SK-N-SH (cell line): Measurements from ENCODE around the gene PACSIN2. TPM values are rescaled to one million over a fixed set of nuclear protein-coding genes. Genes with fewer than 3 reads are reported as not detected.
"Not testable (repeated sequence)": the region's sequence is repeated elsewhere in the genome, so short reads cannot be mapped to it uniquely, and the experiment has no call there.

Experiments
- CTCF ChIA-PET: fragments of 300-600, 350-600 bp; formaldehyde crosslinking; extraction: SDS; loops from one replicate; lab custom pipeline; 2021; lab: Yijun Ruan, JAX
- POLR2A ChIA-PET: fragments of 350-600 bp; sonication (Branson Sonifier 250); formaldehyde crosslinking; extraction: SDS; loops from one replicate; lab custom pipeline; 2020; ENCODE audit warnings: antibody characterized with exemption, inconsistent platforms; lab: Yijun Ruan, JAX
- DNase-seq: peaks from one replicate; pipeline ENCODE4 v3.0.0; 2012
- H2AFZ ChIP-seq: fragments of 200-600 bp; sonication (generic); 2 replicates; pipeline ENCODE4 v1.8.1; 2016; ENCODE audit warnings: antibody characterized with exemption, mild to moderate bottlenecking, low read depth
- H3F3A ChIP-seq: fragments of 200-600 bp; sonication (generic); replicated peaks from 2 replicates; pipeline ENCODE3; 2016; ENCODE audit warnings: antibody characterized with exemption, mild to moderate bottlenecking; ENCODE audit not compliant: insufficient read depth
- H3K27ac ChIP-seq, 2 experiments: fragments of 200-500 bp in 1 of 2; fragments of 200-600 bp in 1 of 2; sonication (Bioruptor generic) in 1 of 2; sonication (generic), shearing (Covaris generic) in 1 of 2; 2 replicates each; pipeline versions ENCODE4 v1.5.1 to v1.6.1; 2014 to 2016; ENCODE audit warnings: low read depth in 2 of 2, inconsistent platforms in 1 of 2, low read length in 1 of 2, mild to moderate bottlenecking in 1 of 2, mixed read lengths in 1 of 2
- H3K27me3 ChIP-seq: fragments of 200-600 bp; sonication (generic), shearing (Covaris generic); 2 replicates; pipeline ENCODE4 v1.6.1; 2016; ENCODE audit warnings: mixed run types; ENCODE audit not compliant: insufficient read depth
- H3K36me3 ChIP-seq, 2 experiments: fragments of 200-500 bp in 1 of 2; fragments of 200-600 bp in 1 of 2; sonication (Bioruptor generic) in 1 of 2; sonication (generic) in 1 of 2; replicated peaks in 1 of 2; 2 replicates each; pipeline versions ENCODE3 to v1.5.1; 2014 to 2016; ENCODE audit warnings: low read length in 1 of 2, mild to moderate bottlenecking in 1 of 2; ENCODE audit not compliant: insufficient read depth in 2 of 2, control insufficient read depth in 1 of 2
- H3K4me1 ChIP-seq, 2 experiments: fragments of 200-500 bp in 1 of 2; fragments of 200-600 bp in 1 of 2; sonication (Bioruptor generic) in 1 of 2; sonication (generic), shearing (Covaris generic) in 1 of 2; 2 replicates each; pipeline versions ENCODE4 v1.5.1 to v1.6.1; 2014 to 2016; ENCODE audit warnings: low read depth in 1 of 2, low read length in 1 of 2, mixed run types in 1 of 2; ENCODE audit not compliant: insufficient read depth in 2 of 2, control insufficient read depth in 1 of 2
- H3K4me2 ChIP-seq: fragments of 200-600 bp; sonication (generic), shearing (Covaris generic); 2 replicates; pipeline ENCODE4 v1.6.1; 2017; ENCODE audit warnings: mixed run types
- H3K4me3 ChIP-seq, 2 experiments: fragments of 200-500 bp in 1 of 2; fragments of 200-600 bp in 1 of 2; sonication (Bioruptor generic) in 1 of 2; sonication (generic), shearing (Covaris generic) in 1 of 2; 2 replicates each; pipeline versions ENCODE4 v1.5.1 to v1.8.1; 2014 to 2016; ENCODE audit warnings: low read depth in 2 of 2, inconsistent platforms in 1 of 2, low read length in 1 of 2, mild to moderate bottlenecking in 1 of 2, mixed read lengths in 1 of 2, moderate library complexity in 1 of 2
- H3K79me2 ChIP-seq: fragments of 200-600 bp; sonication (generic); 2 replicates; pipeline ENCODE4 v1.8.1; 2017; ENCODE audit warnings: mild to moderate bottlenecking; ENCODE audit not compliant: insufficient read depth
- H3K9ac ChIP-seq: fragments of 200-600 bp; sonication (generic); 2 replicates; pipeline ENCODE4 v1.6.1; 2017; ENCODE audit warnings: mixed run types
- H3K9me2 ChIP-seq: fragments of 200-600 bp; sonication (generic); 2 replicates; pipeline ENCODE4 v1.6.1; 2017; ENCODE audit warnings: mixed run types
- H3K9me3 ChIP-seq: fragments of 200-600 bp; sonication (generic); 2 replicates; pipeline ENCODE4 v1.6.1; 2017; ENCODE audit warnings: mixed run types, mild to moderate bottlenecking, moderate library complexity
- H4K20me1 ChIP-seq: fragments of 200-600 bp; sonication (generic); 2 replicates; pipeline ENCODE4 v1.6.1; 2017; ENCODE audit warnings: mild to moderate bottlenecking, mixed run types; ENCODE audit not compliant: insufficient read depth
- ELF1 ChIP-seq: IDR thresholded peaks from 2 replicates; pipeline ENCODE4 v1.4.0; 2012
- EP300 ChIP-seq, 2 experiments: IDR thresholded peaks; 2 replicates each; pipeline versions ENCODE4 v1.4.0 to v1.6.1; 2012; ENCODE audit warnings: borderline replicate concordance in 1 of 2, low read depth in 1 of 2, low read length in 1 of 2
- RCOR1 ChIP-seq: fragments of 150-350 bp; IDR thresholded peaks from 2 replicates; pipeline ENCODE4 v1.6.1; 2017; ENCODE audit warnings: antibody characterized with exemption, low read length
- SMC3 ChIP-seq: IDR thresholded peaks from 2 replicates; pipeline ENCODE4 v1.6.1; 2012; ENCODE audit warnings: low read depth, low read length, improper control_type of control experiment
- TAF1 ChIP-seq: IDR thresholded peaks from 2 replicates; pipeline ENCODE4 v1.6.1; 2012; ENCODE audit warnings: low read depth, mild to moderate bottlenecking, low read length, moderate library complexity, borderline replicate concordance
- YY1 ChIP-seq: IDR thresholded peaks from 2 replicates; pipeline ENCODE4 v1.4.0; 2012; ENCODE audit warnings: low read depth, mild to moderate bottlenecking
- WGBS: methylation state at CpG from one replicate; pipeline ENCODE4 v1.1.6; 2017; ENCODE audit warnings: low lambda C conversion rate; 5-methylcytosine and 5-hydroxymethylcytosine counted together
- polyA plus RNA-seq, 3 experiments: library from polyadenylated mRNA; depleted of rRNA; stranded (reverse); fragments of >200 nt; gene quantifications; 2 replicates each; pipeline ENCODE4 v1.2.3, GENCODE V29; 2012
- TF ChIP-seq, protein P1 (sequence below): IDR thresholded peaks from 2 replicates; pipeline ENCODE4 v1.4.0; 2012; ENCODE audit warnings: low read depth, borderline replicate concordance

The PACSIN2 gene
- polyA plus RNA-seq, 1 of the 3 experiments (the other 2 are of a cell fraction), result 60.5 TPM

- POLR2A ChIA-PET, result no interaction called here
- H3K79me2 ChIP-seq, result peaks cover 58% of the 10 kb centered on the region
Observed at GRCh38 chr22:42972649-42973535, 42.1 kb downstream of the PACSIN2 start.

DNA sequence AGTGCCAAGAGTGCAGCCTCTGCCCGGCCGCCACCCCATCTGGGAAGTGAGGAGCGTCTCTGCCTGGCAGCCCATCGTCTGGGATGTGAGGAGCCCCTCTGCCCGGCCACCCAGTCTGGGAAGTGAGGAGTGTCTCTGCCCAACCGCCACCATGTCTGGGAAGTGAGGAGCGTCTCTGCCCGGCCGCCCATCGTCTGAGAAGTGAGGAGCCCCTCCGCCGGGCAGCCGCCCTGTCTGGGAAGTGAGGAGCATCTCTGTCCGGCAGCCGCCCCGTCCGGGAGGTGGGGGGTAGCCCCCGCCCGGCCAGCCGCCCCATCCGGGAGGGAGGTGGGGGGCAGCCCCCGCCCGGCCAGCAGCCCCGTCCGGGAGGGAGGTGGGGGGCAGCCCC is 43.5 kb downstream of the PACSIN2 start:
- H3K4me2 ChIP-seq, DNase-seq, H3K36me3 ChIP-seq, H2AFZ ChIP-seq, H3K4me3 ChIP-seq, H3K27ac ChIP-seq, H3K27me3 ChIP-seq, CTCF ChIA-PET, H3K9me2 ChIP-seq, POLR2A ChIA-PET, H3K4me1 ChIP-seq, H3K9me3 ChIP-seq, H3F3A ChIP-seq, H3K9ac ChIP-seq: not testable (repeated sequence)
- H3K79me2 ChIP-seq, result peaks cover 54% of the 10 kb centered on the region
- H4K20me1 ChIP-seq, result peaks cover 42% of the 10 kb centered on the region; the same call in 1 of the 2 replicates
- no CpG with 5 or more reads among the region's 25 CpGs for WGBS

More at GRCh38 chr22:42972649-42973535, 42.1 kb downstream of the PACSIN2 start:
- no peaks in the 10 kb centered on the region for H3K9me3 ChIP-seq
- no peak overlapping the region for H3K4me3 ChIP-seq
- no peaks in the 10 kb centered on the region for H3K9me2 ChIP-seq
- peaks cover 54% of the 10 kb centered on the region; the same call in 1 of the 2 replicates for H4K20me1 ChIP-seq
- H3K36me3 ChIP-seq, result no peaks in the 10 kb centered on the region
- no peak overlapping the region for H3K9ac ChIP-seq
- no peak overlapping the region for H3K4me2 ChIP-seq
- H3K4me1 ChIP-seq, result peaks cover 0 to 7% of the 10 kb centered on the region in 2 experiments; a peak in 1 of 4 replicates
- H2AFZ ChIP-seq, result no peak overlapping the region
- 93% methylated on average over 10 of the region's 10 CpGs for WGBS
- no peak for DNase-seq
- CTCF ChIA-PET, result no interaction called here
- no peak for TF ChIP-seq TAF1
- TF ChIP-seq RCOR1, result no peak
- TF ChIP-seq SMC3, result no peak
- TF ChIP-seq, protein P1, sequence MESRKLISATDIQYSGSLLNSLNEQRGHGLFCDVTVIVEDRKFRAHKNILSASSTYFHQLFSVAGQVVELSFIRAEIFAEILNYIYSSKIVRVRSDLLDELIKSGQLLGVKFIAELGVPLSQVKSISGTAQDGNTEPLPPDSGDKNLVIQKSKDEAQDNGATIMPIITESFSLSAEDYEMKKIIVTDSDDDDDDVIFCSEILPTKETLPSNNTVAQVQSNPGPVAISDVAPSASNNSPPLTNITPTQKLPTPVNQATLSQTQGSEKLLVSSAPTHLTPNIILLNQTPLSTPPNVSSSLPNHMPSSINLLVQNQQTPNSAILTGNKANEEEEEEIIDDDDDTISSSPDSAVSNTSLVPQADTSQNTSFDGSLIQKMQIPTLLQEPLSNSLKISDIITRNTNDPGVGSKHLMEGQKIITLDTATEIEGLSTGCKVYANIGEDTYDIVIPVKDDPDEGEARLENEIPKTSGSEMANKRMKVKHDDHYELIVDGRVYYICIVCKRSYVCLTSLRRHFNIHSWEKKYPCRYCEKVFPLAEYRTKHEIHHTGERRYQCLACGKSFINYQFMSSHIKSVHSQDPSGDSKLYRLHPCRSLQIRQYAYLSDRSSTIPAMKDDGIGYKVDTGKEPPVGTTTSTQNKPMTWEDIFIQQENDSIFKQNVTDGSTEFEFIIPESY, result no peak
- no peak for TF ChIP-seq ELF1
- no peak for TF ChIP-seq YY1
- no peaks in the 10 kb centered on the region for H3F3A ChIP-seq
- no peak overlapping the region for H3K27ac ChIP-seq
- no peaks in the 10 kb centered on the region for H3K27me3 ChIP-seq

DNA sequence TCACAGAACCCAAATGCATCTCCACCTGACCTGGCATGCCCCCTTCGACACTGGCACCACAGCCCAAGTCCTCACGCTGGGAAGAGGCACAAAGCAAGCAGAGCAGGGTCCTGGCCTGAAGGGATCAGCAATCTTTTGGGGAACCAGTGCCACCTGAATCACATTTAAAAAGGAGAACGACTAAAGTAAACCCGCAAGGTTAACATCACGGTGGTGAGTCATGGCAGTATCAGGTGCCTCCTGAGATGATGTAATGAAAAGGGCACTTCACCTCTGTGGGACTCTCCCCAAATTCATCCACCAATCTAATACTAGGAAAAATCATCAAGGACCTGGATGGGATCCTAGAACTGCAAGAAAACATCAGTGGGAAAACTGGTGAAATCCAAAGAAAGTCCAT is 44.9 kb downstream of the PACSIN2 start:
- WGBS, result 92% methylated on average over 5 of the region's 5 CpGs

More for the DNA sequence above, 44.9 kb downstream of the PACSIN2 start:
- ChIA-PET CTCF (no interaction called here), POLR2A (no interaction called here)
- peaks cover 5 to 7% of the 10 kb centered on the region in 2 experiments; a peak in 2 of 4 replicates for H3K4me1 ChIP-seq
- H3K27me3 ChIP-seq, result no peaks in the 10 kb centered on the region
- no peak overlapping the region for H2AFZ ChIP-seq
- no peaks in the 10 kb centered on the region for H3K9me2 ChIP-seq
- no peak overlapping the region for H3K9ac ChIP-seq
- TF ChIP-seq SMC3, result no peak
- TF ChIP-seq EP300 (IDR thresholded peaks at IDR 0.05; ENCODE audit: borderline replicate concordance in 1 of 2, low read depth in 1 of 2, low read length in 1 of 2), result no peak
- TF ChIP-seq RCOR1, result no peak
- no peaks in the 10 kb centered on the region for H3F3A ChIP-seq
- no peaks in the 10 kb centered on the region for H3K36me3 ChIP-seq
- no peaks in the 10 kb centered on the region for H3K9me3 ChIP-seq
- peaks cover 55% of the 10 kb centered on the region for H3K79me2 ChIP-seq
- no peak for DNase-seq
- H3K4me2 ChIP-seq, result no peak overlapping the region
- peaks cover 39% of the 10 kb centered on the region; the same call in 1 of the 2 replicates for H4K20me1 ChIP-seq
- H3K27ac ChIP-seq, result peak overlapping the region in 1 of 2 experiments; percentile 59; a peak in 2 of 4 replicates
- no peak overlapping the region for H3K4me3 ChIP-seq
